HL-60 (cell line): ENCODE data around the gene TNRC6C.

Source experiments
- POLR2AphosphoS5 ChIP-seq: IDR thresholded peaks from 2 replicates; pipeline ENCODE4 v1.6.1; 2012; ENCODE audit warnings: low read depth
- SPI1 ChIP-seq: IDR thresholded peaks from 2 replicates; pipeline ENCODE4 v1.6.1; 2012; ENCODE audit warnings: low read depth, mild to moderate bottlenecking, borderline replicate concordance
- TF ChIP-seq, protein P1 (sequence below): IDR thresholded peaks from one replicate; pipeline ENCODE4 v1.5.1; 2011; ENCODE audit warnings: low read length, control low read depth, inconsistent platforms; ENCODE audit not compliant: insufficient read depth

DNA sequence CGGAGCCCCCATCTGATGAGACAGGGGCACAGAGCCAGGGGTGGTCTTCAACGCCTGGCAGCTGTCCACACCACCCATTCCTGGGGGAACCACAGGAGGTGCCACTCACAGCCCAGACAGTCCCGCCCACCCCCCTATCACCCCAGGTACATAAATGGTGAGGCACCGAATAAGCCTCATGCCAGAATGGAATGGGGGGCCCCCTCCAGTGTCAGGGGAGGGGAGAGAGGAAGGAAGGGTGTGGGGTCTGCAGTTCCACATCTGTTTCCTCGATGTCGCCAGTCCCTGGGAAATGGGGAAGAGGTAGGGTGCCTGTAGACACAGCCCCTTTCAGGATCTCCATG lies 168.4 kb downstream of the TNRC6C start:
- TF ChIP-seq SPI1 (peak; percentile 77), POLR2AphosphoS5 (peak; percentile 46; the same call in 1 of the 2 replicates)
- TF ChIP-seq, protein P1, sequence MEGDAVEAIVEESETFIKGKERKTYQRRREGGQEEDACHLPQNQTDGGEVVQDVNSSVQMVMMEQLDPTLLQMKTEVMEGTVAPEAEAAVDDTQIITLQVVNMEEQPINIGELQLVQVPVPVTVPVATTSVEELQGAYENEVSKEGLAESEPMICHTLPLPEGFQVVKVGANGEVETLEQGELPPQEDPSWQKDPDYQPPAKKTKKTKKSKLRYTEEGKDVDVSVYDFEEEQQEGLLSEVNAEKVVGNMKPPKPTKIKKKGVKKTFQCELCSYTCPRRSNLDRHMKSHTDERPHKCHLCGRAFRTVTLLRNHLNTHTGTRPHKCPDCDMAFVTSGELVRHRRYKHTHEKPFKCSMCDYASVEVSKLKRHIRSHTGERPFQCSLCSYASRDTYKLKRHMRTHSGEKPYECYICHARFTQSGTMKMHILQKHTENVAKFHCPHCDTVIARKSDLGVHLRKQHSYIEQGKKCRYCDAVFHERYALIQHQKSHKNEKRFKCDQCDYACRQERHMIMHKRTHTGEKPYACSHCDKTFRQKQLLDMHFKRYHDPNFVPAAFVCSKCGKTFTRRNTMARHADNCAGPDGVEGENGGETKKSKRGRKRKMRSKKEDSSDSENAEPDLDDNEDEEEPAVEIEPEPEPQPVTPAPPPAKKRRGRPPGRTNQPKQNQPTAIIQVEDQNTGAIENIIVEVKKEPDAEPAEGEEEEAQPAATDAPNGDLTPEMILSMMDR, result no peak
